IgD-negative memory B cell (primary cell): Measurements from ENCODE around the gene GEMIN7. TPM values are rescaled to one million over a fixed set of nuclear protein-coding genes. Genes with fewer than 3 reads are reported as not detected.
"Not testable (repeated sequence)": the region's sequence is repeated elsewhere in the genome, so short reads cannot be mapped to it uniquely, and the experiment has no call there.

Experiments used
- H3K27ac Mint-ChIP-seq, 3 donors: one replicate each; pipeline ENCODE4 v1.8.0; 2020 to 2022; ENCODE audit warnings: mild to moderate bottlenecking in 3 of 3, mixed read lengths in 3 of 3, moderate library complexity in 1 of 3
- H3K27me3 Mint-ChIP-seq: one replicate; pipeline ENCODE4 v1.8.0; 2021; ENCODE audit warnings: mixed read lengths
- H3K36me3 Mint-ChIP-seq: one replicate; pipeline ENCODE4 v1.8.0; 2020; ENCODE audit warnings: mild to moderate bottlenecking, mixed read lengths
- H3K4me1 Mint-ChIP-seq, 3 donors: one replicate each; pipeline ENCODE4 v1.8.0; 2020 to 2022; ENCODE audit warnings: mixed read lengths in 3 of 3, mild to moderate bottlenecking in 1 of 3
- H3K4me3 Mint-ChIP-seq, 4 donors: one replicate each; pipeline ENCODE4 v1.8.0; 2020 to 2022; ENCODE audit warnings: mild to moderate bottlenecking in 4 of 4, mixed read lengths in 4 of 4, moderate library complexity in 3 of 4
- H3K9me3 Mint-ChIP-seq, 3 donors: one replicate each; pipeline ENCODE4 v1.8.0; 2020 to 2021; ENCODE audit warnings: mixed read lengths in 3 of 3, mild to moderate bottlenecking in 1 of 3
- polyA plus RNA-seq: library from polyadenylated mRNA; unstranded; fragments of 300-500 nt; fragmentation: Illumina TruSeq; gene quantifications from one replicate; pipeline ENCODE4 v1.2.3, GENCODE V29; 2021

The GEMIN7 gene
- polyA plus RNA-seq, 1 donor from 2014 or later, result 115 TPM

DNA sequence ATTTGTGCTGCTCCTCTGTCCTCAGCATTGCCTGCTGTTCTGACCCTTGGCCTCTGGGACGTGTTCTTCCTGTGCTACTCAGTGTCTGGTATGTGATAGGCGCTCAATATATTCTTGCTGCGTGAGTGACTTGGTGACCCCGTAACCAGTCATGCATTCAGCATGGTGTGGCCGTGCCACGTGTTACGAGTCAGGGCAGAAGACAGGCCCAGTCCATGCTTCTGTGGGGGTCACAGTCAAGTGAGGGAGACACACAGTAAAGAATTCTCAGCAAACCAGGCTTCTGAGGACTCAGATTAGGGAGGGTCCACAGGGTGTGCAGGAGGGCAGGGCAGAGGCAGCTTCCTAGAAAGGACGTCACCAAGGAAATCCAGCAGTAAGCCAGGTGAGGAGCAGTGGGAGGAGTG is 21.8 kb downstream of the GEMIN7 start:
- Mint-ChIP-seq H3K27ac (peak overlapping the region in 1 of 3 donors; percentile 69), H3K4me3 (peak overlapping the region in 2 of 4 donors; percentile 15 to 34), H3K27me3 (no peaks in the 10 kb centered on the region), H3K4me1 (peaks cover 32 to 59% (median 36%) of the 10 kb centered on the region in 3 donors), H3K9me3 (no peaks in the 10 kb centered on the region), H3K36me3 (peaks cover 2% of the 10 kb centered on the region)

DNA sequence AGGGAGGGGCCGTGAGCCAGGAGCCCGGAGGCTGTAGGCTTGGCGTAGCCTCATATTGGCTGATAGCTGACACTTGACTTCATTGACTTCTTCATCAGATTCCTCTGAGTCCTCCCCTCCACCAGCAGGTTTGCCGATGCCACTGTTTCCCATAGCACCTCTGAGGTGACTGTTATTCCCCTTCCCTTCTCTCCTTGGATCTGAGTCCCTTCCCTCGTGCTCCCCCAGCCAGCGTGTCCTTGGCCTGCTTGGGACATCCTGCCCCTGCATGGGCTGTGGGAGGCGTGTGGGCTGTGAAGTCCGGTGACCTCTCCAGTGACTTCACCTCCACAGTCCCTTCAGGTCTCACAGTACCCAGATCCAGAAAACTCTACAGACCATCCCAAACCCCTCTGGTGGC is 22.7 kb downstream of the GEMIN7 start:
- Mint-ChIP-seq H3K9me3 (no peaks in the 10 kb centered on the region), H3K27ac (peak overlapping the region in 1 of 3 donors; percentile 9), H3K27me3 (no peaks in the 10 kb centered on the region), H3K4me1 (peaks cover 26 to 49% (median 26%) of the 10 kb centered on the region in 3 donors), H3K4me3 (no peak overlapping the region), H3K36me3 (peaks cover 2% of the 10 kb centered on the region)

DNA sequence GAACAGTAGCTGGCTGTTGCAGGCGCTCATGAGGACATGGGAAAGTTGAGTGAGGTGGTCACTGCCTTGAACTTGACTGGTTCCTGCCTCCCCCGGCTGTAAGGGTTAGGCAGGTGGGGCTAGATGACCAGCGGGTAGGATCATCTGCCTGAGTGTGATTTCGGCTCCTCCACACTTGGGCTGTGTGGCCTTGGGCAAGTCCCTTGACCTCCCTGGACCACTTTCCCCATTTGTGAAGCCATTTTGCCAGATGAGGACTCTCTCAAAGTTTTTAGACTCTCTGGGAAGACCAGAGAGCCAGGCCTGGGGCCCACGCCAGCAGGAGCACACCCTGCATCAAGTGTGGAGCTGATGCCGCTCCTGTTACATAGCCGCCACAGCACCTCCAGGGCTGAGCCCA is 23.4 kb downstream of the GEMIN7 start:
- Mint-ChIP-seq H3K9me3 (no peaks in the 10 kb centered on the region), H3K27ac (no peak overlapping the region), H3K36me3 (peaks cover 2% of the 10 kb centered on the region), H3K4me1 (peaks cover 24 to 46% (median 26%) of the 10 kb centered on the region in 3 donors), H3K4me3 (peak overlapping the region in 1 of 4 donors; percentile 51), H3K27me3 (no peaks in the 10 kb centered on the region)

DNA sequence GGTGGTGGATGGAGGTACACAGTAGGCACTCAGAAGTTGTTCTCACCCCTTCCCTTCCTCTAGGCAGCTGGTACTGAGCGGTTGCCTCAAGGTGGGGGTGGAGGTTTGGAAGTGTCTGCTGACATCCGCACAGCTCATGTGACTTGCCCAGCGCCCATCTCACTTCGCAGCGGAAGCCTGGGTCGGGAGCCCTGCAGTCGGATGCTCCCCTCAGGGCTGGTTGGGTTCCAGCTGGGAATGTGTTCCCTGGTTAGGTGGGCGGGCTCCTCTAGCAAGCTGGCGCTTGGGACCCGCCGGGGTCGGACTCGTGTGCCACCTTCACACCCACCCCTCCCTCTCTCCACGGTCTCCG is 24.1 kb downstream of the GEMIN7 start:
- Mint-ChIP-seq H3K4me1 (peaks cover 26 to 39% (median 30%) of the 10 kb centered on the region in 3 donors), H3K27me3 (no peaks in the 10 kb centered on the region), H3K4me3 (peak overlapping the region; percentile 72 to 88 (median 77)), H3K9me3 (no peaks in the 10 kb centered on the region), H3K27ac (peak overlapping the region in 2 of 3 donors; percentile 78 to 93), H3K36me3 (peaks cover 2% of the 10 kb centered on the region)

DNA sequence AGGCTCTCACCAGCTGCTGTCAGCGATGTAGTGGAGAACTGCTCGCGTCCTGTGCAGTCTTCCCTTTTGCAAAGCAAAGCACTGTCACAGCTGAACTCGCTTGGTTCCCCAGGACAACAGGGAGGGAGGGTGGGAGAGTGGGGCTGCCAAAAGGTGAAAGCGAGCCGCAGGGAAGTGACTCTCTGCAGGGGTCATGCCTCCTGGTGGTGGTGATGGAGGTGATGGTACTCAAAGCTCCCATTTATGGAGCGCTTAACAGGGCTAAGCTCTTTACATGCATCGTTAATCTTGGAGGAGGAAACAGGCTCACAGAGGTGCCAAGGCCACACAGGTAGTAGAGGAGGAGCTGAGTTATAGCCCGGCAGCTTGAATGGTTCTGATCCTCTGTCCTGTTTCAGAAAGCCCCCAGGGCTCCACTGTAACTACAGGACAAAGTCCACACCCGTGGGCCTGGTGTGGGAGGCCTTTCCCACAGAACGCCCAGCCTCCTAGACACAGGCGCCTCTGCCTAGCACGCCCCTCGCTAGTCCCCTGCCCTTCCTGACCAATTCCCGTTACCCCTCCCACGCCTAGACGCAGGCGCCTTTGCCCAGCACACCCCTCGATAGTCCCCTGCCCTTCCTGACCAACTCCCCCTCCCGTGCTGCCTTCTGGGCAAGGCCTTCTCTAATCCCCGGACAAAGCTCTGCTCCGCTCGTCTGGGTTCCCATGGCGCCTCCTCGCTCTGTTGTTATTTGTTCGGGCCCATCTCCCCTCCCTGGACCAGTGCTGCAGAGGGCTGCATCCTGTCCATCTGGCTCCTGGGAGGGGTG is 24.7 kb downstream of the GEMIN7 start:
- H3K36me3 Mint-ChIP-seq, result peaks cover 2% of the 10 kb centered on the region
- H3K27me3 Mint-ChIP-seq, result no peaks in the 10 kb centered on the region
- peaks cover 23 to 36% (median 30%) of the 10 kb centered on the region in 3 donors for H3K4me1 Mint-ChIP-seq
- no peaks in the 10 kb centered on the region for H3K9me3 Mint-ChIP-seq
- peak overlapping the region; percentile 78 to 93 (median 92) for H3K27ac Mint-ChIP-seq
- H3K4me3 Mint-ChIP-seq, result peak overlapping the region; percentile 72 to 88 (median 77)

DNA sequence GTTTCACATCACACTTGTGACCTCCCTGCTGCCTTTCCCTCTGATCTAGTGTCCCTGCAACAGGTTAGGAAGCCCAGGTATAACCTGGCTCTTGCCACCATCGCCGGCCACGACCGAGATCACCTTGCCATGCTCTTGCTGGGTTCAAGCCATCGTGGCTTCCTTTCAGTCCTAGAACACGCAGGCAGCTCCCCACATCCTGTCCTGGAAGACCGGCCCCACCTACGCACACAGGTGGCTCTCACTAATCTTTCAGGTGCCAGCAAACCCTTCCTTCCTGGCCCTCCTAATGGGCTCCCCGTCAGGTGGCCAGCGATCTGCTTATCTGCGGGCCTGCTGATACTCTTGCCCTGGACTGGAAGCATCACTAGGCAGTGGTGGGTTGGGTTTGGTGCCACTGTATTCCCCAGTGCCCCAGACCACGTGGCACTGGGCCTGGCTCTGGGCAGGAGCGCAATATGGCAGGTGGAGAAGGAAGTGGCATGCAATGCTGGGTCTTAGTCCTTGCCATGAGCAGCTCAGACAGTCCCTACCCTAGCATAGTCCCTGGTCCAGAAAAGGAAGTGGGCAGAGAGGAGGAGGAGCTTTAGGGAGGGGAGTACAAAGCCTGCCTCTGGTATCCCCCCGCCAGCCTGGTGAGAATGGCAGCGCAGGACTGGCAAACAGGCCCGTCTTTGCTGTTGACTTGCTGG is 25.7 kb downstream of the GEMIN7 start:
- H3K4me3 Mint-ChIP-seq, result peak overlapping the region; percentile 51 to 83 (median 69)
- H3K9me3 Mint-ChIP-seq, result no peaks in the 10 kb centered on the region
- H3K27me3 Mint-ChIP-seq, result no peaks in the 10 kb centered on the region
- peak overlapping the region; percentile 48 to 81 (median 50) for H3K27ac Mint-ChIP-seq
- peaks cover 2% of the 10 kb centered on the region for H3K36me3 Mint-ChIP-seq
- H3K4me1 Mint-ChIP-seq, result peaks cover 26 to 34% (median 32%) of the 10 kb centered on the region in 3 donors

DNA sequence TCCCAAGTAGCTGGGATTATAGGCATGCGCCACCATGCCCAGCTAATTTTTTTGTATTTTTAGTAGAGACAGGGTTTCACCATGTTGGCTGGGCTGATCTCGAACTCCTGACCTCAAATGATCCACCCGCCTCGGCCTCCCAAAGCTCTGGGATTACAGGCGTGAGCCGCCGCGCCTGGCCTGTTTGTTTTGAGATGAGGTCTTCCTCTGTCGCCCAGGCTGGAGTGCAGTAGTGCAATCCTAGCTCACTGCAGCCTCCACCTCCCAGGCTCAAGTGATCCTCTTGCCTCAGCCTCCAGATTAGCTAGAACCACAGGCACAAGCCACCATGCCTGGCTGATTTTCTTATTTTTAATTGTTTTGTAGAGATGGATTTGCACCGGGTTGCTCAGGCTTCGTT is 27.3 kb downstream of the GEMIN7 start:
- not testable (repeated sequence) for H3K9me3 Mint-ChIP-seq, H3K27me3 Mint-ChIP-seq, H3K27ac Mint-ChIP-seq, H3K36me3 Mint-ChIP-seq, H3K4me3 Mint-ChIP-seq
- peaks cover 23 to 34% (median 28%) of the 10 kb centered on the region in 3 donors for H3K4me1 Mint-ChIP-seq

DNA sequence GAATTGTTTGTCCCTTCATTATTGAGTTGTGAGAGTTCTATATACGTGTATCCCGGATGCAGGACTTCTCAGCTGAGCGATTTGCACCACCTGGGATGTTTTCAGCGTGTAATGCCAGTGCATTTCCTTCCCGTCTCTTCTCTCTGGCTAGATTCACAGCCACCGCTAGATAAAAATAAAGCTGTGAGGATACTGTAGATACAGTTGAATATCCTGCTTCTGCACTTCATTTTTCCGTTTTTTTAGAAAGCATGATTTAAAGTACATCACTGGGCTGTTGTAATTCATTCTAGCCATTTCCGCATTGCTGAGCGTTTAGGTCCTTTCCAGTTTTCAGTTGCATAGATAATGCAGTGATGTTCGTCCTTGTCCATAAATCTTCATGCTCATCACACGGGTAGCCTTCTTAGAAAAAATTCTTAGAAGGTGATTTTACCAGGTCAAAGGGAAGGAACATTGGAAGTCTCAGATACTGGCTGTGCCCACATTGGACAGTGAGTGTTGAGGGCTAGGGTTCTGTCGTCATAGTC is 28.6 kb downstream of the GEMIN7 start:
- Mint-ChIP-seq H3K9me3 (no peaks in the 10 kb centered on the region), H3K27me3 (no peaks in the 10 kb centered on the region), H3K27ac (peak overlapping the region in 1 of 3 donors; percentile 39), H3K4me3 (peak overlapping the region in 1 of 4 donors; percentile 33), H3K36me3 (no peaks in the 10 kb centered on the region), H3K4me1 (peaks cover 23 to 31% (median 28%) of the 10 kb centered on the region in 3 donors)

DNA sequence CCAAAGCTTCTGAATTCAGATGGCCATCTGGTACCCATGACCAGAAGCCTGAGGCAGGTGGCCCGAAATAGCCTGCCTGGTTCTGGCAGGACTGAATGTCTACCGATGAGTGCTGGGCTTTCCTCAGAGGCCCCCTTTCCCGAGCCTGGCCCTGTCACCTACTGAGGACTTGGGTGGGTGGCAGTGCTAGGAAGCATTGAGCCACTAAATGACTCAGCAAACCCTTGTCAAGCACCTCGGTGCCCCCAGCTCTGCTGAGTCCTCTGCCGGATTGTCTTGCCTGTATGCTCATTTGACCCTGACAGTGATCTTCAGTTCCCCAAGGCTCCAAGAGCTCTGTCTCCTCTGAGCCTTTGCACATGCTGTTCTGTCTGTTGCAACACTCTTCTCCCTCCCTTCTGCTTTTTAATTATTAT is 31.8 kb downstream of the GEMIN7 start:
- Mint-ChIP-seq H3K27ac (no peak overlapping the region), H3K9me3 (no peaks in the 10 kb centered on the region), H3K27me3 (no peaks in the 10 kb centered on the region), H3K36me3 (no peaks in the 10 kb centered on the region), H3K4me3 (no peak overlapping the region), H3K4me1 (peaks cover 5 to 23% (median 11%) of the 10 kb centered on the region in 3 donors)

DNA sequence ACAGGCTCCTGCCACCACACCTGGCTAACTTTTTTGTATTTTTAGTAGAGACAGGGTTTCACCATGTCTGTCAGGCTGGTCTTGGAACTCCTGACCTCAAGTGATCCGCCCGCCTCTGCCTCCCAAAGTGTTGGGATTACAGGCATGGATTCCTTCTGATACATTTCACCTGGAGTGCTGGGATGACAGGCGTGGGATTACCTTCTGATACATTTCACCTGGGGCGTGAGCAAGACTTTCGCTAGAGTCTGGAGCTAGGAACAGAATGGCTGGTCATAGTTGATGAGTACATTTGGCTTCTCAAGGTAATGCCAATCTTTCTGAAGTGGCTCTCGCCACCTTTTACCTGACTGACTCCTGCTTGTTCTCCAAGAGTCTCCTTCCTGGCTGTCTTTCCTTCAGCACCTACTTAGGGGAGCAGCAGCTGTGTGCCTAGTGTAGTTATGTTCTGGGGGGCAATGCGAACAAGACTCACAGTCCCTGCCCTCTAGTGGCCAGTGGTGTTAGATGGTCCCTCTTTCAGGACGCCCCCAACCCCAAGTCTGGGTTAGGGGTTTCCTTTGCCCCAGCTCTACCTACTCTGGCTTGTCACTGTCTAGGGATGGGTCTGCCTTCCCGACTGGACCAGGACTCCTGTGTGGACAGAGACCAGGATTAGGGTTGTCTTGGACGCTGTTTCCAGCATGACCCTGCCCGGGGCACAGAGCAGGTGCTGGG is 33.2 kb downstream of the GEMIN7 start:
- Mint-ChIP-seq H3K27ac (peak overlapping the region in 1 of 3 donors; percentile 71), H3K4me1 (peaks cover 11 to 26% (median 18%) of the 10 kb centered on the region in 3 donors), H3K27me3 (no peaks in the 10 kb centered on the region), H3K36me3 (no peaks in the 10 kb centered on the region), H3K4me3 (no peak overlapping the region), H3K9me3 (no peaks in the 10 kb centered on the region)

DNA sequence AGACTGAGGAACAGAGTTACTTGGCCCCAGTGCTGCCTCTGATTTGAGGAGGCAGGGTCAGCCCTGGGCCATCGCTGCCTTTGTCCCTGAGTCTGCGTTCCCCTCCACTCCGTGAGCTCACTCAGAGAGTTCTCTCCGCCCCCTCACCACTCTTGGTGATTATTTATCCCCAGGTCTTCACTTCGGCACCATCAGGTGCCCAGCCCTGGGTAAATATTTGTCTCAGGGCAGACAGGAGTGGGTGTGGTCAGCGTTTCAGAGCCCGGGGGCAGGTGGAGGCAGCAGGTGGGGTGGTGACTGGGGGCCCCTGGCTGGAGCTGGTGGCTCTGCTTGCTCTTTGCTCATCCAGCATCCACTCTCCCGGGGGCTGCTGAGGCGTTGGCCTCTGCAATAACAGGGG is 34.6 kb downstream of the GEMIN7 start:
- H3K4me3 Mint-ChIP-seq, result no peak overlapping the region
- no peaks in the 10 kb centered on the region for H3K36me3 Mint-ChIP-seq
- H3K27ac Mint-ChIP-seq, result peak overlapping the region in 1 of 3 donors; percentile 63
- H3K27me3 Mint-ChIP-seq, result no peaks in the 10 kb centered on the region
- peaks cover 20 to 32% (median 27%) of the 10 kb centered on the region in 3 donors for H3K4me1 Mint-ChIP-seq
- no peaks in the 10 kb centered on the region for H3K9me3 Mint-ChIP-seq

DNA sequence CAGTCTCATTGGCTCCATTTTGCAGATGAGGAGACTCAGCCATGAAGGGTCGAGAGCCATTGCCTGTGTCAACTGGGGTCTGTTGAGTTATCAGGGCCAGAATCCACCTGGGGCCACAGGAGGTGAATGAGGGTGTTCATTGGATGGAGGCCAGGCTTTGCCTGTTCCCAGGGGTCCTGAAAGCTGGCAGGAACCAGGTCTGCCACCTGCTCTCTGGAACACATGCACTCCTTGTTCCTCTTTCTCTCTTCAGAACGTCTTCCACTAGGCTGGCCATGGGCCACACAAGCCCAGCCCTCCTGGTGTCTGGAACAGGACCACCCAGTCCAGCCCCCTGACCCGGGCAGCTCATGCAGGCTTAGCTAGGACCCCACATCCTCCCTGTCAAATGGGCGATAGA is 35.1 kb downstream of the GEMIN7 start:
- Mint-ChIP-seq H3K9me3 (no peaks in the 10 kb centered on the region), H3K27ac (peak overlapping the region in 1 of 3 donors; percentile 63), H3K36me3 (no peaks in the 10 kb centered on the region), H3K27me3 (no peaks in the 10 kb centered on the region), H3K4me3 (no peak overlapping the region), H3K4me1 (peaks cover 22 to 36% (median 28%) of the 10 kb centered on the region in 3 donors)

DNA sequence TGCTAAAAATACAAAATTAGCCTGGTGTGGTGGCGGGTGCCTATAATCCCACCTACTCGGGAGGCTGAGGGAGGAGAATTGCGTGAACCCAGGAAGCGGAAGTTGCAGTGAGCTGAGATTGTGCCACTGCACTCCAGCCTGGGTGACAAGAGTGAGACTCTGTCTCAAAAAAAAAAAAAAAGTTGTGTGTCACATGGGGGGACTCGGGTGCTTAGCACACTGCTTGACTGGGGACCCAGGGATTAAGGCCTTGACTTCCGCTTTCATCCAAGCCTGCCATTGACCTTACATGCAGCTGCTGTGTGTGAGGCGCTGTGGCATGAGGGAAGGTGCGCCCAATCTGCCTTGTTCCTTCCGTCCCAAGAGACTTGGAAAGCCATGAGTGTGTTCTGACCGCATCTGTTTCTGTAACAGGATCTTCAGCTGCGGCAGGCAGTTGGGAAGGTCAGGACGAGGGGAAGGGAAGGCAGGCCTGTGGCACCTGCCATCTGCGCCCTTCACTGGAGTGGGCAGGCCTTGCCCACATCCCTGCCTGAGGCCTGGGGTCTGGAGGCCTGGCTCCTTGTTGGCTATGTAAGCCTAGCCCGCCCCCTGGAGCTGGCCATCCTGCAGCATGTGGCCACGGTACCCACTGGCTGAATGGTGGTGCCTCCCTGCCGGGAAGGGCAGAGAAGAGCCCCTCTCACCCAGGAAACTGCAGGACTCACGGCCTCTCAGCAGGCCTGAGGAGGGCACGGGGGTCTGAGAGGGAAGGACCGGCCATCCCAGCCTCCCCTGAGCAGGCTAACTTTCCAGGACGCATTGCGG is 37.0 kb downstream of the GEMIN7 start:
- H3K27me3 Mint-ChIP-seq, result no peaks in the 10 kb centered on the region
- no peaks in the 10 kb centered on the region for H3K36me3 Mint-ChIP-seq
- H3K4me1 Mint-ChIP-seq, result peaks cover 31 to 37% (median 36%) of the 10 kb centered on the region in 3 donors
- H3K27ac Mint-ChIP-seq, result peak overlapping the region in 2 of 3 donors; percentile 20 to 47
- H3K4me3 Mint-ChIP-seq, result no peak overlapping the region
- H3K9me3 Mint-ChIP-seq, result no peaks in the 10 kb centered on the region

DNA sequence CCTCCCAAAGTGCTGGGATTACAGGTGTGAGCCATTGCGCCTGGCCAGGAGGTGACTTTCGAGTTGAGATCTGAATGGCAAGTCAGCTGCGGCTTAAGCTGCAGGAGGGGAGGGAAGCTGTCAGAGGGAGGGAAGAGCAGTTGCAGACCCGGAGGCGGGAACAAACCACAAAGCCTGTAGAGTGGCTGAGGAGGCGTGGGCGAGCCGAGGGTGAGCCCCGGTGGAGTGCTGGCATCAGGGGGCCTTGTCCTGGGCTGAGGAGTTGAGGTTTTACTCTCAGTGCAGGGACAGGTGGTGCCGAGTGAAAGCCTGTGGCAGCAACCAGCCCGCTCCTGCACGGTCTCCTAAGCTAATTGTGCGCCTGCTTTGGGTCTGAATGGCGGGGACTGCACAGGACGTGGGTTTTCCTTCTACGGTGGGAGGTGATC is 38.1 kb downstream of the GEMIN7 start:
- Mint-ChIP-seq H3K27me3 (no peaks in the 10 kb centered on the region), H3K36me3 (no peaks in the 10 kb centered on the region), H3K4me1 (peaks cover 34 to 40% (median 37%) of the 10 kb centered on the region in 3 donors), H3K4me3 (peak overlapping the region in 2 of 4 donors; percentile 56 to 79), H3K27ac (peak overlapping the region in 2 of 3 donors; percentile 20 to 47), H3K9me3 (no peaks in the 10 kb centered on the region)
